IPS-20b (cell line): ENCODE results near the gene PDIA6.

Experiments
- H3K27ac ChIP-seq: one replicate; pipeline ENCODE4 v1.5.1; 2013; ENCODE audit warnings: low read length
- H3K27me3 ChIP-seq: 2 replicates; pipeline ENCODE4 v1.6.1; 2013; ENCODE audit warnings: mild to moderate bottlenecking, low read length, inconsistent platforms; ENCODE audit not compliant: insufficient read depth
- H3K36me3 ChIP-seq: 2 replicates; pipeline ENCODE4 v1.6.1; 2013; ENCODE audit warnings: low read depth, mild to moderate bottlenecking, inconsistent platforms, low read length, moderate library complexity; ENCODE audit not compliant: insufficient read depth
- H3K4me1 ChIP-seq: 2 replicates; pipeline ENCODE4 v1.6.1; 2013; ENCODE audit warnings: mild to moderate bottlenecking, control low read depth, inconsistent platforms, low read length, moderate library complexity; ENCODE audit not compliant: insufficient read depth
- H3K4me3 ChIP-seq: 2 replicates; pipeline ENCODE4 v1.5.1; 2013; ENCODE audit warnings: mild to moderate bottlenecking, low read length, inconsistent platforms
- H3K9ac ChIP-seq: 2 replicates; pipeline ENCODE4 v1.6.1; 2013; ENCODE audit warnings: low read depth, mild to moderate bottlenecking, inconsistent platforms, low read length, moderate library complexity
- H3K9me3 ChIP-seq: 2 replicates; pipeline ENCODE4 v1.6.1; 2013; ENCODE audit warnings: mild to moderate bottlenecking, low read depth, low read length, inconsistent platforms; ENCODE audit not compliant: insufficient read depth

PDIA6 gene, protein sequence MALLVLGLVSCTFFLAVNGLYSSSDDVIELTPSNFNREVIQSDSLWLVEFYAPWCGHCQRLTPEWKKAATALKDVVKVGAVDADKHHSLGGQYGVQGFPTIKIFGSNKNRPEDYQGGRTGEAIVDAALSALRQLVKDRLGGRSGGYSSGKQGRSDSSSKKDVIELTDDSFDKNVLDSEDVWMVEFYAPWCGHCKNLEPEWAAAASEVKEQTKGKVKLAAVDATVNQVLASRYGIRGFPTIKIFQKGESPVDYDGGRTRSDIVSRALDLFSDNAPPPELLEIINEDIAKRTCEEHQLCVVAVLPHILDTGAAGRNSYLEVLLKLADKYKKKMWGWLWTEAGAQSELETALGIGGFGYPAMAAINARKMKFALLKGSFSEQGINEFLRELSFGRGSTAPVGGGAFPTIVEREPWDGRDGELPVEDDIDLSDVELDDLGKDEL

DNA sequence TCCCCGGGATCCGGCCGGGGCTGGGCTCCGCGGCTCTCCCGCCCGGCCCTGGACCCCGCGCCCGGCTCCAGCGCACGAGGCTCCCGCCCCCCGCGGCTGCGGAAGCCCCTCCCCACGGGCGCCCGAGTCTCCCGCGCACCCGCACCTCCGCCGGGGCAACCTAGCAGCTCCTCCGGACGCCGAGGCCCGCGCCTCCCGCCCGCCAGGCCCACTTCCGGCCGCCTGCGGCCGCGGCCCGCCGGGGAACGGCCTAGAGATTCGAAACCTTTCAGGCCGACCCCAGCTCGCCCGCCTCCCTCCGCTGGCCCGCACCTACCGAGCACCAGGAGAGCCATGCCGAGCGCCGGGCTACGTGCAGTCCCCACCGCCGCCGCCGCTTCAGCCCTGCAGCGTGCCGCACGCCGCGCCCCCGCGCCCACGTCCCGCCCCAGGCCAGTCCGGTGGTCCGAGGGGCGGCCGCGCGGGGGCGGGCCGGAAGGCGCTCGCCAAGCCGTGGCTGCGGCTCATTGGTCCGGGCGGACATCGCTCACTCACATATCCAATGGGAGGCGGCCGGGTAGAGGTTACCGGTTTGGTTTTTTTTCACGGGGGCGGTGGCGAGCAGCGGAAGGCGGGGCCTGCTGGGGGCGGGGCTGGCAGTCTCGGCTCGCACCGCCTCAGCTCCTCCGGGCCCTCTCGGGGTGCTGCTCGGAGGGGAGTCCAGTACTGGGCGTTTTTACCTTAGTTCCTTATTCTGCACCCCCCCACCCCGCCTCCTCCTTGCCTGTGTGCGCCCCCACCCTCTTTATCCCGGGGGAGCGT is at the start of gene PDIA6:
TSS of gene PDIA6 (minus strand) at position 424 of the 801 bp plus-strand sequence. CDS start at position 335, 89 bp downstream.
- peak within 1 kb of the TSS; percentile 91 for H3K9ac ChIP-seq
- H3K36me3 ChIP-seq, result peaks cover 7% of the 10 kb centered on the region; the same call in 1 of the 2 replicates
- peaks cover 11% of the 10 kb centered on the region for H3K4me1 ChIP-seq
- peak within 1 kb of the TSS; percentile 89 for H3K4me3 ChIP-seq
- no peaks in the 10 kb centered on the region for H3K9me3 ChIP-seq
- H3K27ac ChIP-seq, result peak within 1 kb of the TSS; percentile 20
- no peaks in the 10 kb centered on the region for H3K27me3 ChIP-seq

DNA sequence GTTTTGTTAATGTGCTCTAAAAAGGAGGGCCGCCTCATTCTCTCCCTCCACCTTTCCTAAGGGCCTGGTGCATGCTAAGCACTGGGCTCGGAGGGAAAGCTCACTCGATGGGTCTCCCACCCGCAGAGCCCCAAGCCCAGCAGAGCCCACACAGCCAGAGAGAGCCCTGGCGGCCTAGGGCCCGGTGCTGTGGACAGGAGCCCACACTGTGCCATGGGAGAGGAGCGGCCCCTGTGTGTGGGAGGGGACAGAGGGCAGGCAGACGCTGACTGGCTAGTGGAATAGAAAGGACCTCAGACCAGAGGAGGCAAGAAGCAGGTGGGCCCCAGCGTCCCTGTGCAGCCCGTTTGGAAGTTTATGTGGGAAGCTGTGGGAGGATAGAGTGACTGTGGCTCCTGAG is 49.7 kb upstream of the PDIA6 start:
- Histone ChIP-seq H3K4me3 (no peak overlapping the region), H3K9ac (no peak overlapping the region), H3K36me3 (no peaks in the 10 kb centered on the region), H3K4me1 (no peaks in the 10 kb centered on the region), H3K27me3 (no peaks in the 10 kb centered on the region), H3K27ac (no peak overlapping the region), H3K9me3 (no peaks in the 10 kb centered on the region)

DNA sequence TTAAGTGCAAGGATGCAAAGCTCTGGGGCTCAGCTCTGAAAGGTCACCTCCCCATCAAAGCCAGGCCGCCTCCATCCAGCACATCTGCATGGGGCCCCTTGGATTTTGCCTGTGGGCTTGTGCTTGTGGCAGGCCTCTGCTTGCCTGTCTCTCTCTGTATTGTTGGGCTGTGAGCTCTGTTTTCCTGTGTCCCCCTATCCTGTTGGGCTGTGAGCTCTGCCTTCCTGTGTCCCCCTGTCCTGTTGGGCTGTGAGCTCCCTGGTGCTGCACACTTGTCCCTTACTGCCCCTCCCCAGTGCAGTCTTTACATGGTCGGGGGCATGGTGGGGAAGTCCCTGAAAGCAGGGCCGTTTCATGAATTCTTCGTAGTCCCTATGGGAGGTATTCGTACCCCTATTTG is 49.2 kb upstream of the PDIA6 start:
- Histone ChIP-seq H3K9me3 (no peaks in the 10 kb centered on the region), H3K4me1 (no peaks in the 10 kb centered on the region), H3K27ac (no peak overlapping the region), H3K27me3 (no peaks in the 10 kb centered on the region), H3K9ac (no peak overlapping the region), H3K4me3 (no peak overlapping the region), H3K36me3 (no peaks in the 10 kb centered on the region)

DNA sequence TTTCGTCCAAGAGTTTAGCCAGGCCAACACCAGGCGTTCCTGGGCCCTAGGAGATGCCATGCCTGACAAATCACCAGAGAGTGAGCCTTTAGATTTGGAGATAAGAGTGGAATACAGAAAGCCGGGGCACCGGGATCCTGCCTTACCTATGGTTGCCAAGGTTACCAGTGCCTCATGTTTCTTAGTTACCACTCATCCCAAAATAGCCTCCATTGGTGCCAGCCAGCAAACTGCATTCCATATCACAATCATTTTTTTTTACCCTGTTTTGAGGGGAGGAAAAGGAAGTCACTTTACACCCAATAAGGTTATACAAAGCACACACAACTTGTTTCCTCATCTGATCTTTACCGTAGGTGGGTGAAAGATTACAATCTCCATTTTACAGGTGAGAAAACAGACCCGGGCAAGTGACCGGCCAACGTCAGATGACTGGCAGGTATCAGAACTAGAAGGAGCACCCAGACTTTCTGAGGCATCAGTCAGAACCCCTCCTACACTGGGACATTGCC is 48.3 kb upstream of the PDIA6 start:
- no peaks in the 10 kb centered on the region for H3K9me3 ChIP-seq
- no peaks in the 10 kb centered on the region for H3K36me3 ChIP-seq
- no peak overlapping the region for H3K27ac ChIP-seq
- H3K27me3 ChIP-seq, result no peaks in the 10 kb centered on the region
- no peak overlapping the region for H3K9ac ChIP-seq
- no peak overlapping the region for H3K4me3 ChIP-seq
- H3K4me1 ChIP-seq, result no peaks in the 10 kb centered on the region

DNA sequence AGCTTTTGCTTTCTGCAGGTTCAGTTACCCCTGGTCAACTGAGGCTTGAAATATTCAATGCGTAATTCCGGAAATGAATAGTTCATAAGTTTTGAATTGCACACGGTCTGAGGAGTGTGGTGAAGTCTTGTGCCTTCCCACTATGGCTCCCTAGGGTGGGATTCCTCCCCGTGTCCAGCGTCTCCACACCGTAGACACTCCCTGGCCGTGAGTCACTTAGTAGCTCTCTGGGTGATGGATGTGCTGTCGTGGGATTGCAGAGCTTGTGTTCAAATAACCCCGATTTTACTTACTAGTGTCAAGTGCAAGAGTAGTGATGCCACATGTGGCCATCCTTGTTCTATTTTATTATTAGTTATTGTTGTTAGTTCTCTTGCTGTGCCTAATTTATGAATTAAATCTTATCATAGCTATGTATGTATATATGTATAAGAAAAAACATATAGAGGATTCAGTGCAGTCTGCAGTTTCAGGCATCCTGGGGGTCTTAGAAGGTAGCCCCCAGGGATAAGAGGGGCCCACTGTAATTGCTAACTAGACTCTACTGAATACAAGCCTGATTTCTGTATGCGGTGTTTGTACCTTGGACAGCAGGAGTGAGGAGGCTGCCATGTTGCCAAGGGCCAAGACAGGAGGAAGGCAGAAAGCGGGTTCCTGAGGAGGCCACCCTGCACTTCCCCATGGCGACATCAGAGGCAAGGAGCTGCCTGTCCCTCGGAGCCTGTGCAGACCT is 47.7 kb upstream of the PDIA6 start:
- H3K9ac ChIP-seq, result no peak overlapping the region
- no peak overlapping the region for H3K27ac ChIP-seq
- no peaks in the 10 kb centered on the region for H3K36me3 ChIP-seq
- no peaks in the 10 kb centered on the region for H3K9me3 ChIP-seq
- no peaks in the 10 kb centered on the region for H3K4me1 ChIP-seq
- no peak overlapping the region for H3K4me3 ChIP-seq
- no peaks in the 10 kb centered on the region for H3K27me3 ChIP-seq

DNA sequence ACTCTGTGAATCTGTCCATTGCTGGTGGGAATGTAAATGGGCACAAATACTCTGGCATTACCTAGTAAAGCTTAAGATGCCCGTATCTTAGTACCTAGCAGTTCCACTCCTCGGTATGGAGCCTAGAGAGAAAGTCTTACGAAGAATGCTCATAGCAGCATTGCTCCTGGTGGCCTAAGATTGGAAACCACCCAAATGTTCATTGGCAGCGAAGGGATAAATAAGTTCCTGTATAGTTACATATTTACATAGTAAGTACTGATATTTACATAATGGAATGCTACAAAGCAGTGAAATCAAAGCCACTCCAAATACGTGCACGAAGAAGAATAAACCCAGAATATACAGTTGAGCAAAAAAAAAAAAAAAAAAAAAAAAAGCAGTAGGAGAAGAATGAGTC is 46.7 kb upstream of the PDIA6 start:
- H3K9ac ChIP-seq, result no peak overlapping the region
- H3K4me1 ChIP-seq, result no peaks in the 10 kb centered on the region
- H3K4me3 ChIP-seq, result no peak overlapping the region
- H3K9me3 ChIP-seq, result no peaks in the 10 kb centered on the region
- no peaks in the 10 kb centered on the region for H3K36me3 ChIP-seq
- no peaks in the 10 kb centered on the region for H3K27me3 ChIP-seq
- no peak overlapping the region for H3K27ac ChIP-seq

DNA sequence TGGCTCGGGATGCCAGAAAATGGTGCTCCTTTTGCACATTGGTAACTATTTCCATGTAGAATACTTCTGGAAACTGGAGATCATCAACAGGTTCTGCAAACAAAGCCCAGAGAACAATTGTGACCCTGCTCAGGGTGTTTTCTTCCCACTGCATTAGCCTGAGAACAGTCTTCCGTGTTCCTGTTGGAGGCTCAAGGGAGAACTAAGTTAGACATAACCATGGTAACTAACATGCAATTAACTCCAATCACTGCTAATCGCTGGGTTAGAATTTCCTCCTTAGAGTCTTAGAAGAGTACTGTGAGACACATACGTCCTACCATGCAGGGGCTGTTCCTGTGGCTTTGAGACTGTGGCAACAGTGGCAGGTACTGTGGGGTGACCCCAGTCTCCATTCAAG is 36.0 kb upstream of the PDIA6 start:
- Histone ChIP-seq H3K4me1 (peaks cover 4% of the 10 kb centered on the region; the same call in 1 of the 2 replicates), H3K36me3 (no peaks in the 10 kb centered on the region), H3K27ac (no peak overlapping the region), H3K27me3 (no peaks in the 10 kb centered on the region), H3K9ac (no peak overlapping the region), H3K4me3 (no peak overlapping the region), H3K9me3 (no peaks in the 10 kb centered on the region)

DNA sequence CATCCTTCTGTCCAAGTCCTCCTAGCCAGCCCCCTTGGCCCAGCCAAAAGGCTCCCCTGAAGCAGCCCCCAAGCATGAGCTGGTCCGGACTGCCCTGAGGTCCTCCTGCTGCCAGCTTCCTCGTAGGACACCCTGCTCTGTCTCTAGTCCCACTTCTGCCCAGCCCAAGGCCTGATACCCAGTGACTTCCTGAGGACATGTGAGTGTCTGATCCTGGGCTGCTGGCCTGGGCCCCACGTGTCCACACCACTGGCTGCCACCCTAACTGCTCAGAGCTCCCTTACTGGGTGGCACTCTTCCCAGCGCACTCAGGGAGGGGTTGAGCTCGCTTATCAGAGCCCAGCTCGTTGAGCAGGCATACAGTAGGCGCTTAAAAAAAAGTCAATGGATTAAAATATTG is 34.4 kb upstream of the PDIA6 start:
- Histone ChIP-seq H3K27ac (no peak overlapping the region), H3K9ac (no peak overlapping the region), H3K9me3 (0 out of 2 replicates have a peak, but pooled peaks cover under 1% of the 10 kb centered on the region), H3K36me3 (no peaks in the 10 kb centered on the region), H3K4me1 (peaks cover 5% of the 10 kb centered on the region; the same call in 1 of the 2 replicates), H3K4me3 (no peak overlapping the region), H3K27me3 (no peaks in the 10 kb centered on the region)

DNA sequence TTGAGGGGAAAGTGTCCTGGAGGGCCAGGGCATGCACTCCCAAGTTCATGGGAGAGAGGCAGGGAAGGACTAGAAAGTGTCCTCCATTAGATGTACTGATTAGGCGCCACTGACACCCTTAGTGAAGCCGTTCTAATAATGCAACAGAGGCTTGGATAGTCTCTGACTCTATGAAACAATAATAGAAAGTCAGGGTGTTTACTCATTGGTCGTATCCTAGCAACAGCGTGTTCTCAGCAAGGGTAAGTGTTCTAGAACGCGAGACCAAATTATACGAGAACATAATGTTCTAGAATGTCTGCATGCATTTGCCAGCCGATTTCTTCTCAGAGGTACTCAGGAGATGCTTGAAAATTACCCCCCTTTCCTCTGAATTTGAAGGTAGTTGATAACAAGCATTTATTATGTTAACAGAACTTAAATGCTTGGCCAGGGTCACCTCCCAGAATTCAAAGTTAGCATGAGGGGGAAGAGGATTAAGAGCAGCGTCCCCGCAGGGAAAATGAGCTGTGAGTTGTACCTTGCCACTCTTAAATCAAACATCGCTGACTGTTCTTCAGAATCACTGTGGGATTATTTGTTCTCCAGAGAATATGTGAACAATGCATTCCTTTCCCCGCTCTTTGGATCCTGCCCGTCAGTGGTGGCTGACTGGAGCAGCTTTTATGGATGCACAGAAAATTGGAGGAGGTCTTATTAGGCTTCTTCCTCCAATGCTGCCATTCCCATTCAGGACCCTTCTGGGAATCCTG is 33.7 kb upstream of the PDIA6 start:
- Histone ChIP-seq H3K36me3 (no peaks in the 10 kb centered on the region), H3K27me3 (no peaks in the 10 kb centered on the region), H3K27ac (no peak overlapping the region), H3K4me1 (peaks cover 5% of the 10 kb centered on the region; the same call in 1 of the 2 replicates), H3K4me3 (no peak overlapping the region), H3K9ac (no peak overlapping the region), H3K9me3 (peaks cover 5% of the 10 kb centered on the region; the same call in 1 of the 2 replicates)

DNA sequence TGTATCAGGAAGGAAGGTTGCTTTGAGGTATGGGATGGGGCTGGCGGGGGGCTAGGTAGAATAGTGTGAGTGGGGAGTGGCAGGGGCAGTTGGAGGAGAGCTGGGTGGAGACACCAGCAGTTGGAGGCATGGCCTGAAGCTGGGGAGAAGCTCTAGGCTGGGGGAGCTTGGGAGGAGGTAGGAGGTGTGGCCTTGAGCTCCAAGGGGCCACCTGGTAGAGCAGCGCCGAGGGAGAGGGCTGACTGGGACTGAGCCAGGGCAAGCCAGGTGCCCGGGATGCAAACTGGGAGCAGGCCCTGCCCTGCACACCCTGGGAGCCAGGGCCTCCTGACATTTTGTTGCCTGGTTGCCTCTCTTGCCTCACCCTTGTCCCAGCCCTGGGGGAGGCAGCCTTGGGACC is 33.1 kb upstream of the PDIA6 start:
- Histone ChIP-seq H3K4me3 (no peak overlapping the region), H3K9ac (no peak overlapping the region), H3K9me3 (peaks cover 5% of the 10 kb centered on the region; the same call in 1 of the 2 replicates), H3K27me3 (no peaks in the 10 kb centered on the region), H3K4me1 (peaks cover 5% of the 10 kb centered on the region; the same call in 1 of the 2 replicates), H3K36me3 (no peaks in the 10 kb centered on the region), H3K27ac (no peak overlapping the region)
